ENCODE data around the gene ALCAM.

The ALCAM gene

DNA sequence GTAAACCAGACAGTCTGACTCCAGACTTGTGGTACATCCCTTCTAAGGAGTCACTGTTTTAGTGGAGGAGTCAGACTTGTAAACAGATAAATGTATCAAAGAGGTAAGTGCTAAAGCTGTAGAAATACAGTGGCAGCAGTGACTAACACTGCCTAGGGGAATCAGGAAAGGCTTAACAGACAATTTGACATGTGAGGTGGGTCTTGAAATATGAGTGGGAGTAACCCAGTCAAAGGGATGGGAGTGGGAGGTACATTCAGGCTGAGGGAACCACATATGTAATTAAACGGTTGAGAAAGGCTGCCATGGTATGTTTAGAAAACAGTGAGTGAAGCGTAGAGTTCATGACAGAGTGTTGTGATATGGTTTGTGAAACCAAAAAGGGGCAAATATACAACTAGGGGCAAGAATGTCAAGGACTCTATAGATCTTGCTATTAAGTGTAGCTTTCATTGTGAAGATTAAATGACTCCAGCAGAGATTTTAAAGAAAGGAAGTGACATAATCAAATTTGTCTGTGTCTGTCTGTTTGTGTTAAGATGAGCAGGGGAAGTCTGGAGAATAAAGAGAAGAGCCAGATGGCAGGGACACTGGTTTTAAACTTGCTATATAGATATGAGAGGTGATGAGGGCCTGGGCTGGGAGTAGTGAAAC lies 11.2 kb upstream of the ALCAM start:
- DNase-seq (ENCODE audit: extremely low read depth in 1 of 2, low read depth in 1 of 2): no peak

- no peak for DNase-seq (ENCODE audit: extremely low read depth in 1 of 2, low read depth in 1 of 2)
Measured at GRCh38 chr3:105356396-105356795, 10.3 kb upstream of the ALCAM start.

GRCh38 chr3:105356988-105357387 lies 9.7 kb upstream of the ALCAM start:
- DNase-seq (ENCODE audit: extremely low read depth in 1 of 2, low read depth in 1 of 2): no peak

- no peak for DNase-seq (ENCODE audit: extremely low read depth in 1 of 2, low read depth in 1 of 2)
Measured at GRCh38 chr3:105359098-105359762, 7.5 kb upstream of the ALCAM start.

DNA sequence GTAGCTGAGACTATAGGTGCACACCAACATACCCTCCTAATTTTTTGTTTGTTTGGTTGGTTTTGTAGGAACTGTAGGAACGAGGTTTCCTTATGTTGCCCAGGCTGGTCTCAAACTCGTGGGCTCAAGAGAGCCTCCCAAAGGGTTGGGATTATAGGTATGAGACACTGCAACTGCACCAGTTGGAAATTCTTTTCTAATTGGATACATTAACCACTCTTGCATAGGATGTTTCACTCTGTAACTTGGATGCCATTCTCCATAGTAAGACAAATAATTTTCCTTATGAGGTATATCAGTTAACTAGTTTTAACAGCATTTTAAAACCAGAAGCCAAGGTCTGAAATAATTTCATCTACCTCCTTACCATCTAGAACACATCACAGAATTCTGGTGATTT lies 6.7 kb upstream of the ALCAM start:
- DNase-seq (ENCODE audit: extremely low read depth in 1 of 2, low read depth in 1 of 2): no peak

DNA sequence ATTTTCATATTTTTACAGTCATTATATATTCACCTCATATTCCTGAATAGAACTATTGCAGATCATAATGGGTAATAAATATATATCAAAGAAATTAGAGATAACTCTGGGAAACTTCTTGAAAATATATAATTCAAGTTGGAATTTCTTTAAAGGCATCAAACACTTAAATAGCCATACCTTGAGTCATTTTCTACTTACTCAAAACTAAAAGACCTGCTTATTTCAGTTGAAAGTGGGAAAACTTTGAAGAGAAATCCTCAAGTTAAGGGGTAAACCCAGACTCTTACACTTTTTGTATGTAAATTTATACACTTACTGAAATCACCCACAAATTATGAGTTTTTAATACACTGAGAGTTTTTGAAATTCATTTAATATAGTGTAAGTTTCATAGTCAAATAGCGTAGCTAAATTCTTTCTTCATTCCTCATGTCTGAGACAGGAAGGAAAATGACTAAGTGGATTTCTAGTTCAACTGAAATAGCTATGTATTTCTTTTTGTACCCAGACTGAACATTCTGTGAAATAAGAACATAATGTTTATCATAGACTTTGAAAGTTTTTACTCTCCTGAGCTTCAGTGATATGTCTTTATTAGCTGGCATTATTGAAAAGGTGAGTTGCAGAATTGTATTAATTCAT lies 4.6 kb upstream of the ALCAM start:
- DNase-seq (ENCODE audit: extremely low read depth in 1 of 2, low read depth in 1 of 2): no peak

- no peak for DNase-seq (ENCODE audit: extremely low read depth in 1 of 2, low read depth in 1 of 2)
Measured at GRCh38 chr3:105364128-105364527, 2.6 kb upstream of the ALCAM start.

GRCh38 chr3:105365081-105365390 lies 1.7 kb upstream of the ALCAM start:
- DNase-seq (ENCODE audit: extremely low read depth in 1 of 2, low read depth in 1 of 2): no peak

- no peak for DNase-seq (ENCODE audit: extremely low read depth in 1 of 2, low read depth in 1 of 2)
Measured at GRCh38 chr3:105365391-105366325, 1.1 kb upstream of the ALCAM start.

- DNase-seq (ENCODE audit: extremely low read depth in 1 of 2, low read depth in 1 of 2): peak in 1 of 2 donors; percentile 7
Measured at GRCh38 chr3:105367063-105367405, 325 bp downstream of the ALCAM start.

GRCh38 chr3:105367406-105368213 lies 901 bp downstream of the ALCAM start:
- peak in 1 of 2 donors; percentile 23 for DNase-seq (ENCODE audit: extremely low read depth in 1 of 2, low read depth in 1 of 2)

- DNase-seq (ENCODE audit: extremely low read depth in 1 of 2, low read depth in 1 of 2): peak; percentile 34 to 51
Measured at GRCh38 chr3:105368566-105369499, 2.1 kb downstream of the ALCAM start.

GRCh38 chr3:105369500-105370371 lies 3.0 kb downstream of the ALCAM start:
- DNase-seq (ENCODE audit: extremely low read depth in 1 of 2, low read depth in 1 of 2): no peak

DNA sequence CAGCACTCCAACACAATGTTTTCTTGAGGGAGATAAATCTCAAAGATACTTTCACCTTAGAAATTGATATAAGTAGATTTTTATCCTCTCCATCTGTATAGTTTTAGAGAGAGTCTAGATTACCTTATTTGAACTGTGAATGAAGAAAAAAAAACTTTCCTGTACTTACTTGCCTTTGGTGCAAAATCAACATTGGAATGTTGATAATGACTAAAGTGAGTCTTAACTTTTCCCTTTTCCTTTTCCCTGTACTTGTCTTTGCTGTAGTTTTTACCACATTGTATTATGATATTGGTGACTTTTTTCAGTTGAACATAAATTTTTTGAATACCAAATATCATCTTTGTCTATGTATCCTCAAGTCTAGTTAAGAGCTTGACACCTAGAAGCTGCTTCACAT lies 6.7 kb downstream of the ALCAM start:
- DNase-seq (ENCODE audit: extremely low read depth in 1 of 2, low read depth in 1 of 2): no peak

- no peak for DNase-seq (ENCODE audit: extremely low read depth in 1 of 2, low read depth in 1 of 2)
Measured at GRCh38 chr3:105375750-105376511, 9.2 kb downstream of the ALCAM start.

GRCh38 chr3:105377716-105378115 lies 11.0 kb downstream of the ALCAM start:
- DNase-seq (ENCODE audit: extremely low read depth in 1 of 2, low read depth in 1 of 2): no peak

GRCh38 chr3:105385179-105385578 lies 18.5 kb downstream of the ALCAM start:
- no peak for DNase-seq (ENCODE audit: extremely low read depth in 1 of 2, low read depth in 1 of 2)
